Heart right ventricle (tissue), 16 donors: ENCODE results near the gene MNT. TPM values are rescaled to one million over a fixed set of nuclear protein-coding genes. Genes with fewer than 3 reads are reported as not detected.

Source experiments
- ATAC-seq, 8 donors: fragments of 200-7000 bp; cut with Tn5 transposase; one replicate each; pipeline ENCODE4 v1.9.1; 2020; ENCODE audit warnings: mild to moderate bottlenecking in 8 of 8, moderate library complexity in 8 of 8, moderate number of reproducible peaks in 1 of 8
- DNase-seq, 2 donors: peaks; one replicate each; pipeline ENCODE4 v3.0.0-alpha.2; 2020
- H3K27ac ChIP-seq, 10 donors: fragments of 200-600 bp; sonication (generic) in 2 of 10; one replicate each; pipeline versions ENCODE4 v1.5.0 to v1.8.0; 2020 to 2022; ENCODE audit warnings: mild to moderate bottlenecking in 3 of 10
- H3K27me3 ChIP-seq, 7 donors: fragments of 200-600 bp; one replicate each; pipeline ENCODE4 v1.8.0; 2021 to 2022; ENCODE audit warnings: mild to moderate bottlenecking in 2 of 7
- H3K36me3 ChIP-seq, 9 donors: fragments of 200-600 bp; sonication (generic) in 1 of 9; one replicate each; pipeline versions ENCODE4 v1.5.0 to v1.8.0; 2020 to 2022; ENCODE audit warnings: mild to moderate bottlenecking in 2 of 9
- H3K4me1 ChIP-seq, 9 donors: fragments of 200-600 bp; sonication (generic) in 1 of 9; one replicate each; pipeline versions ENCODE4 v1.5.0 to v1.8.0; 2020 to 2022; ENCODE audit warnings: mild to moderate bottlenecking in 4 of 9
- H3K4me3 ChIP-seq, 10 donors: fragments of 200-600 bp; sonication (generic) in 2 of 10; one replicate each; pipeline versions ENCODE4 v1.5.0 to v1.8.0; 2020 to 2022; ENCODE audit warnings: mild to moderate bottlenecking in 7 of 10, moderate library complexity in 2 of 10
- H3K9me3 ChIP-seq, 11 donors: fragments of 200-600 bp in 10 of 11; sonication (generic) in 2 of 11; one replicate each; pipeline versions ENCODE4 v1.5.0 to v1.8.0; 2013 to 2022; ENCODE audit warnings: mild to moderate bottlenecking in 2 of 11, control low read depth in 1 of 11, moderate library complexity in 1 of 11
- CTCF ChIP-seq, 9 donors: fragments of 200-600 bp; sonication (generic) in 2 of 9; IDR thresholded peaks; one replicate each; pipeline versions ENCODE4 v1.5.0 to v1.8.0; 2021 to 2022; ENCODE audit warnings: antibody characterized with exemption in 9 of 9, mild to moderate bottlenecking in 5 of 9, moderate library complexity in 1 of 9
- WGBS, 2 donors: extraction: QIAGEN DNeasy Blood & Tissue Kit; methylation state at CpG; one replicate each; pipeline ENCODE4 v1.1.7; 2013; ENCODE audit warnings: inconsistent platforms in 1 of 2; 5-methylcytosine and 5-hydroxymethylcytosine counted together
- intact Hi-C, 10 donors: fragments of 100-400 bp; cut with DNase I; formaldehyde crosslinking; loops; one replicate each; pipeline versions ENCODE4 v1.11.1 to v1.14.2; 2022
- polyA plus RNA-seq, 2 donors: library from polyadenylated mRNA; stranded (reverse); fragments of 200-250 nt; gene quantifications; one replicate each; pipeline ENCODE4 v1.2.3, GENCODE V29; 2013
- total RNA-seq, 10 donors: library from RNA; stranded (reverse); fragmentation: NEBNext Ultra II Directional in 3 of 10; extraction: Animal tissue kit (Norgen Biotek cat#: 25700) in 3 of 10; gene quantifications; one replicate each; pipeline versions ENCODE4 v1.2.1 to v1.2.4, GENCODE V29; 2021 to 2023
- donor health status: Arrhythmogenic right ventricular cardiomyopathy.
- donor health status: ischemic (EF 13 %, LVEDD 7.1; RV severe dilation, severe dysfunction).
- donor health status: healthy with polysubstance abuse.
- donor health status: DM: no; HTN: yes; CAD: no.
- donor health status: DM: no; HTN: no; CAD: no.
- donor health status: ischemic (EF 25% LVEDD 6.9; RV normal size, moderate dysfunction).
- donor health status: ischemic (EF 25% LVEDD 5.7; RV mildly dilated, moderate dysfunction).
- donor health status: healthy.
- donor health status: DM: yes; HTN: yes; CAD: no.
- donor health status: Ischemic cardiomyopathy.
- donor health status: ischemic (EF 35%, LVEDD 5.7; RV mildly dilated, moderate dysfunction).
- donor health status: nonischemic (EF 11% LVEDD 7.7; RV severe dilation, severe dysfunction).
- donor health status: DM: yes; HTN: yes; CAD: no.
- donor health status: PGD.
- donor health status: ischemic (EF 29% LVEDD 5.4; RV normal size, mild dysfunction).
- donor health status: nonischemic (EF 23%, LVEDD 6.1; RV moderate dilation, normal function).

The MNT gene
- total and polyA plus RNA-seq, 12 donors, result 5.0 to 14.1 (median 11.0) TPM

GRCh38 chr17:2383628-2384167 lies 17.2 kb downstream of the MNT start:
- intact Hi-C loops, result loop anchor here in 6 of 10 donors (2.0 to 10.0 kb wide), 3 partner anchors 31 to 1661 kb away; no protein-coding TSS in a partner anchor
- peaks cover 0 to 64% (median 21%) of the 10 kb centered on the region in 9 donors for H3K36me3 ChIP-seq
- 88 to 89% methylated on average over 11 of the region's 11 CpGs for WGBS, 2 donors
- no peaks in the 10 kb centered on the region for H3K9me3 ChIP-seq
- peaks cover 0 to 28% (median 14%) of the 10 kb centered on the region in 9 donors for H3K4me1 ChIP-seq
- ATAC-seq (no peak), DNase-seq (no peak)
- TF ChIP-seq CTCF (IDR thresholded peaks at IDR 0.05), result no peak
- no peak overlapping the region for H3K4me3 ChIP-seq
- no peaks in the 10 kb centered on the region for H3K27me3 ChIP-seq
- peak overlapping the region in 1 of 10 donors; percentile 58 for H3K27ac ChIP-seq

- TF ChIP-seq CTCF (IDR thresholded peaks at IDR 0.05), result no peak
- DNase-seq, result no peak
- no peaks in the 10 kb centered on the region for H3K9me3 ChIP-seq
- WGBS, 2 donors, result 78 to 83% methylated on average over 15 of the region's 15 CpGs
- H3K4me1 ChIP-seq, result peaks cover 0 to 28% (median 14%) of the 10 kb centered on the region in 9 donors
- intact Hi-C loops, result loop anchor here in 2 of 10 donors (2.0 to 10.0 kb wide), 2 partner anchors 34 to 1664 kb away; no protein-coding TSS in a partner anchor
- H3K36me3 ChIP-seq, result peaks cover 0 to 71% (median 17%) of the 10 kb centered on the region in 9 donors
- H3K27me3 ChIP-seq, result no peaks in the 10 kb centered on the region
- H3K4me3 ChIP-seq, result no peak overlapping the region
- no peak overlapping the region for H3K27ac ChIP-seq
- no peak for ATAC-seq
These were observed 19.8 kb downstream of the MNT start for GRCh38 chr17:2380950-2381649.

DNA sequence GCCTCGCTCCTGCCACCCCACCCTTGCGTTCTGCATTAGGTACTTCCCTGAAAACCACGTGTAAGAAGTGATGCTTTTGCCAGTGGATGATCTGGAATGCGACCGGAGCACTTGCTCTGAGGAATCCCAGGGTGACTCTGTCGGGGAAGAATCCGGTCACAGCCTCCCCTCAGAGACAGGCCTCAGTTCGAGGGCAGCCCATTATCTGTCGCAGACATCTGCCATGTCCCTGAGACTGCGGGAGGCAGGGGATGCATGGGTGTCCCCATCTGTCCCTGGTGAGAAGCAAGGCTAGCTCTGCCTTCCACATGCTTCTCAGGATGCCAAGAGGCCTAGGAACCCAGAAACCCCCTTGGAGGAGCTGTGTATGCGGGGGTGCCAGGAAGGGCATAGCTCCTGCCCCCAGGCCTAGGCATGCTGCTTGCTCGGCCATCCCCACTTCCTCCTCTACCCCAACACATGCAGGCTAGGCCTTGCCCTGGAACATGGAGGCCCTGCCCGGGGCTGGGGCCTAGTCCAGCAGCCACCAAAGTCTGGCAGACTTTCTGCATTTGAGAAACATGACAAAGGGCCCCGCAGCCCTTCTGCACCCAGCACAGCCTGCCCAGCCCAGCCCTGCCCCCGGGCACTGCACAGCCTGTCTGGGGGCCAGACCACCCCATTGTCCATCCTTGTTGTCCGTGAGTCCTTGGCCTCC lies 20.5 kb downstream of the MNT start:
- peak in 1 of 8 donors; percentile 5 for ATAC-seq
- no peaks in the 10 kb centered on the region for H3K27me3 ChIP-seq
- DNase-seq, result no peak
- no peak for TF ChIP-seq CTCF (IDR thresholded peaks at IDR 0.05)
- H3K4me3 ChIP-seq, result no peak overlapping the region
- intact Hi-C loops, result loop anchor here in 2 of 10 donors (2.0 to 10.0 kb wide), 2 partner anchors 34 to 1664 kb away; no protein-coding TSS in a partner anchor
- no peaks in the 10 kb centered on the region for H3K9me3 ChIP-seq
- H3K27ac ChIP-seq, result no peak overlapping the region
- peaks cover 0 to 71% (median 11%) of the 10 kb centered on the region in 9 donors for H3K36me3 ChIP-seq
- H3K4me1 ChIP-seq, result peaks cover 0 to 22% (median 14%) of the 10 kb centered on the region in 9 donors
- 79 to 82% methylated on average over 16 of the region's 16 CpGs for WGBS, 2 donors
